Tibial nerve (tissue), 4 donors: ENCODE data around the gene COA8. TPM values are rescaled to one million over a fixed set of nuclear protein-coding genes. Genes with fewer than 3 reads are reported as not detected.
A peak's percentile ranks its signal among the peaks of the same experiment; 100 is the strongest.
"Not testable (repeated sequence)": the region's sequence is repeated elsewhere in the genome, so short reads cannot be mapped to it uniquely, and the experiment has no call there.

ENCODE experiments used
- DNase-seq, 2 donors: peaks; one replicate each; pipeline ENCODE4 v3.0.0-alpha.2; 2019; ENCODE audit warnings: low spot score in 2 of 2
- H3K27ac ChIP-seq, 4 donors: fragments of 200-600 bp; sonication (generic) in 3 of 4; one replicate each; pipeline ENCODE4 v1.5.1; 2017 to 2019; ENCODE audit warnings: mild to moderate bottlenecking in 1 of 4
- H3K27me3 ChIP-seq, 2 donors: fragments of 200-600 bp; sonication (generic) in 1 of 2; one replicate each; pipeline versions ENCODE4 v1.5.1 to v1.6.0; 2017 to 2019
- H3K36me3 ChIP-seq, 3 donors: fragments of 200-600 bp; sonication (generic); one replicate each; pipeline ENCODE4 v1.5.1; 2018 to 2019
- H3K4me1 ChIP-seq, 4 donors: fragments of 200-600 bp; sonication (generic) in 3 of 4; one replicate each; pipeline ENCODE4 v1.5.1; 2017 to 2019
- H3K4me3 ChIP-seq, 4 donors: fragments of 200-600 bp; sonication (generic) in 3 of 4; one replicate each; pipeline ENCODE4 v1.5.1; 2017 to 2019; ENCODE audit warnings: mild to moderate bottlenecking in 1 of 4, moderate library complexity in 1 of 4
- H3K9me3 ChIP-seq, 4 donors: fragments of 200-600 bp; sonication (generic) in 3 of 4; one replicate each; pipeline ENCODE4 v1.5.1; 2017 to 2019
- CTCF ChIP-seq, 5 experiments: fragments of 200-600 bp in 3 of 5; fragments of 450-650 bp in 2 of 5; sonication (generic) in 3 of 5; IDR thresholded peaks; one replicate each; pipeline ENCODE4 v1.5.1; 2016 to 2019; ENCODE audit warnings: antibody characterized with exemption in 5 of 5, mild to moderate bottlenecking in 3 of 5, moderate library complexity in 2 of 5
- EP300 ChIP-seq, 2 donors: sonication (generic); formaldehyde crosslinking; IDR thresholded peaks; one replicate each; pipeline ENCODE4 v1.6.1; 2017; ENCODE audit warnings: antibody characterized with exemption in 2 of 2, mild to moderate bottlenecking in 1 of 2
- POLR2A ChIP-seq, 2 donors: fragments of 450-650 bp; IDR thresholded peaks; one replicate each; pipeline ENCODE4 v1.6.1; 2017; ENCODE audit warnings: antibody characterized with exemption in 2 of 2, mild to moderate bottlenecking in 2 of 2, moderate library complexity in 2 of 2
- WGBS, 2 donors: methylation state at CpG; one replicate each; pipeline ENCODE4 v1.1.5; 2018; 5-methylcytosine and 5-hydroxymethylcytosine counted together
- total RNA-seq, 4 donors: library from RNA; depleted of rRNA; stranded (reverse); fragments of >200 nt; gene quantifications; one replicate each; pipeline ENCODE4 v1.1.0, GENCODE V29; 2016

The COA8 gene
- total RNA-seq, 4 donors from 2014 or later, result 7.2 to 31.6 (median 12.3) TPM

DNA sequence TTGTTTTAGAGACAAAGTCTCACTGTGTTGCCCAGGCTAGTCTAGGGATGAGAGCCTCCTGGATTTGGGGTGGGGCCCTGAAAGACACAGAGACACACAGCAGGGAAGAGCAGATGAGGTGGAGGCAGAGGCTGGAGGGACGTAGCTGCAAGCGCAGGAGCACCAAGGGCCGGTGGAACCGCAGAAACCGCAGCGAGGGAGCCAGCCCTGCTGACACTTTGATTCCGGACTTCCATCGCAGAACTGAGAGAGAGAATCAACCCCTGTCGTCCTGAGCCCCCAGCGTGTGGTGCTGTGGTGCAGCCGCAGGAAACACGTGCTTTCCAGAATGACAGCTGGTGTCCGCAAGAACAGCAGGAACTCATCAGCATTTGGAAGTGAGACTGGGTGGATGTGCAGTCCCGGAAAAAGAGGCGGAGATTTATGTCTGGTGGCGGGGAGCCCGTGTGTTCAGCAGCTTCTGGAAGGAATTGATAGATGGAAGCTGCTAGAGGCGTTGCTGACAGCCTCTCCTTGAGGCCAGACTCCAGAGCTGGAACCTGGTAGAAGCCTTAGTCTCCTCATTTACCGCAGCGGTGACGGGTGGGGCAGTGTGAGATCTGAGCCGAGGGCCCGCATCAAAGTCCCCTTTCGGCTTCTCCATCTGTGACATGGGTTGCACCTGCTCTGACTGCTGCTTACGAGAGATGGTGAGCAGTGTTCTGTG lies 44.4 kb downstream of the COA8 start:
- Histone ChIP-seq H3K4me3 (peak overlapping the region in 3 of 4 donors; percentile 2 to 34 (median 19)), H3K36me3 (no peaks in the 10 kb centered on the region), H3K9me3 (peaks cover 0 to 10% (median 5%) of the 10 kb centered on the region in 4 donors), H3K4me1 (peaks cover 0 to 18% (median 9%) of the 10 kb centered on the region in 4 donors), H3K27me3 (no peaks in the 10 kb centered on the region), H3K27ac (peak overlapping the region in 1 of 4 donors; percentile 66)
- 4 to 7% methylated on average over 24 to 25 of the region's 25 CpGs for WGBS, 2 donors
- peak; percentile 58 to 74 for DNase-seq
- TF ChIP-seq EP300 (IDR thresholded peaks at IDR 0.05) (peak; percentile 40 to 87), CTCF (IDR thresholded peaks at IDR 0.05) (peak in 3 of 5 experiments; percentile 16 to 49 (median 21)), POLR2A (IDR thresholded peaks at IDR 0.05) (peak in 1 of 2 donors; percentile 16)

DNA sequence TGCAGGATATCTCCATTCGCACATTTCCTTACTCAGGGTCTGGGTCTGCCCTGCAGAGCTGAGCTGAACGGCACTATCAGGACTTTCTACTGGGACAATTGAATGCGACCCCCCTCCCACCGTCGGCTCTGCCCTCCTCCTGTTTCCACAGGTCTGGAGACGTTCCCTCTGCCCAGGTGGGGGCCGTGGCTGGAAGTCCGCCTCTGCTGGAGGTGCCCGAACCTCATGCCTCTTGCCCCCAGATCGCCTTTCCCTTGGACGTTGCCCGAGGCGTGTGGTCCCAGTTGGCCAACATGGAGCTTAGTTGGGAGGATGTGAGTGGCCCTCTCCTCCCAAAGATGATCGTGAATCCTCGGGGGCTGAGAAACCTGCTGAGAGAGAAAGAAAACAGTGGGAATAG lies 45.1 kb downstream of the COA8 start:
- Histone ChIP-seq H3K27ac (peak overlapping the region in 1 of 4 donors; percentile 66), H3K36me3 (no peaks in the 10 kb centered on the region), H3K4me3 (peak overlapping the region in 1 of 4 donors; percentile 34), H3K27me3 (no peaks in the 10 kb centered on the region), H3K9me3 (peaks cover 0 to 10% (median 5%) of the 10 kb centered on the region in 4 donors), H3K4me1 (peaks cover 0 to 18% (median 9%) of the 10 kb centered on the region in 4 donors)
- WGBS, 2 donors, result 38 to 42% methylated on average over 14 to 15 of the region's 15 CpGs
- DNase-seq, result no peak
- TF ChIP-seq POLR2A (IDR thresholded peaks at IDR 0.05) (no peak), CTCF (IDR thresholded peaks at IDR 0.05) (no peak), EP300 (IDR thresholded peaks at IDR 0.05) (no peak)

DNA sequence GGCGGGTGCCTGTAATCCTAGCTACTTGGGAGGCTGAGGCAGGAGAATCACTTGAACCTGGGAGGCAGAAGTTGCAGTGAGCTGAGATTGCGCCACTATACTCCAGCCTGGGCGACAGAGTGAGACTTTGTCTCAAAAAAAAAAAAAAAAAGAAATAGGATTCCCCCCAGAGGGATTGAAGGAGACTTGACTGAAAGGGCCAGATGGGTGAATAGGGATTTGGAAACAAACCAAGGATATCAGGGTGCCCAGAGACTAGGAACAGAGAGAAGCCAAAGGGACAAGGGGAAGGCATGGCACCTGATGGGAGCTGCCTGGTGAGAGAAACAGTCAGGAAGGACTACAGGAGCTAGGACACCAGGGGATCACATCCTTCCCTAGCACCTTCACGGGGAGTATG lies 46.3 kb downstream of the COA8 start:
- not testable (repeated sequence) for H3K4me3 ChIP-seq, H3K27me3 ChIP-seq, H3K27ac ChIP-seq, H3K36me3 ChIP-seq, DNase-seq
- WGBS, 2 donors, result 91 to 95% methylated on average over 4 of the region's 4 CpGs
- Histone ChIP-seq H3K4me1 (peaks cover 0 to 18% (median 9%) of the 10 kb centered on the region in 4 donors), H3K9me3 (peaks cover 0 to 10% (median 5%) of the 10 kb centered on the region in 4 donors)

GRCh38 chr14:103611215-103611614 lies 48.5 kb downstream of the COA8 start:
- TF ChIP-seq POLR2A (IDR thresholded peaks at IDR 0.05), result no peak
- Histone ChIP-seq H3K9me3 (peaks cover 0 to 10% (median 5%) of the 10 kb centered on the region in 4 donors), H3K27ac (no peak overlapping the region), H3K36me3 (no peaks in the 10 kb centered on the region), H3K4me1 (peaks cover 0 to 18% (median 9%) of the 10 kb centered on the region in 4 donors), H3K27me3 (no peaks in the 10 kb centered on the region), H3K4me3 (no peak overlapping the region)
- WGBS, 2 donors, result 92% methylated on average over 2 of the region's 2 CpGs
- no peak for DNase-seq

DNA sequence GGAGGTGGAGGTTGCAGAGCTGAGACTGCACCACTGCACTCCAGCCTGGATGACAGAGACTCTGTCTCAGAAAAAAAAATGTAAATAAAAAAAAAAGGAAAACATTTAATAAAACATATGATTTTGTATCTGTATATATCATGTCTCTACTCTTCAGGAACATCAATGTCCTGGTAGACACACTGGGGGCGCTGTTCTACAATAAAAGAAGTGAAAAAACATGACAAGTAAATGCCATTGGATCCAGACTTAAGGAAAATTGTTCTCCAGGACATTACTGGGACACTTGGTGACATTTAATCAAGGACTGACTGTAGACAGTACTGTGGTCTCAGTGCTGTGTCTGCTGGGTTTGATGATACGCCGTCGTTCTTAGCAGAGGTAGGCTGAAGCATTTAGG lies 50.8 kb downstream of the COA8 start:
- H3K27ac ChIP-seq, result no peak overlapping the region
- no peak for DNase-seq
- H3K36me3 ChIP-seq, result no peaks in the 10 kb centered on the region
- H3K4me3 ChIP-seq, result no peak overlapping the region
- TF ChIP-seq POLR2A (IDR thresholded peaks at IDR 0.05) (no peak), EP300 (IDR thresholded peaks at IDR 0.05) (no peak), CTCF (IDR thresholded peaks at IDR 0.05) (no peak)
- no peaks in the 10 kb centered on the region for H3K4me1 ChIP-seq
- 69 to 81% methylated on average over 4 of the region's 4 CpGs for WGBS, 2 donors
- no peaks in the 10 kb centered on the region for H3K27me3 ChIP-seq
- H3K9me3 ChIP-seq, result peaks cover 0 to 10% (median 5%) of the 10 kb centered on the region in 4 donors

- no peak for DNase-seq
- H3K27ac ChIP-seq, result no peak overlapping the region
- no peaks in the 10 kb centered on the region for H3K36me3 ChIP-seq
- 72 to 79% methylated on average over 17 of the region's 17 CpGs for WGBS, 2 donors
- H3K27me3 ChIP-seq, result no peaks in the 10 kb centered on the region
- H3K4me3 ChIP-seq, result no peak overlapping the region
- no peaks in the 10 kb centered on the region for H3K4me1 ChIP-seq
- peaks cover 0 to 3% (median under 1%) of the 10 kb centered on the region in 4 donors for H3K9me3 ChIP-seq
- no peak for TF ChIP-seq EP300 (IDR thresholded peaks at IDR 0.05)
- no peak for TF ChIP-seq POLR2A (IDR thresholded peaks at IDR 0.05)
- TF ChIP-seq CTCF (IDR thresholded peaks at IDR 0.05), result no peak
Observed at GRCh38 chr14:103616635-103617300, 54.0 kb downstream of the COA8 start.
